HL-60/S4 treated with phorbol 12-myristate 13-acetate at 8.2 ng/mL for 4 days and 3 days (cell line): ENCODE results near the gene RNF44.
"Not testable (repeated sequence)": the region's sequence is repeated elsewhere in the genome, so short reads cannot be mapped to it uniquely, and the experiment has no call there.

Source experiments
- in situ Hi-C: fragments of 300-500 bp; cut with MboI; formaldehyde crosslinking; loops from 2 replicates; pipeline ENCODE4 v1.15.0; 2022; ENCODE audit warnings: low sequenced_read_pairs

The RNF44 gene

GRCh38 chr5:176521286-176521685 lies 15.9 kb downstream of the RNF44 start:
- in situ Hi-C loops: no loop called here

- in situ Hi-C loops: no loop called here
Observed at GRCh38 chr5:176519810-176520720, 17.1 kb downstream of the RNF44 start.

- in situ Hi-C loops: no loop called here
Observed at GRCh38 chr5:176517053-176517661, 20.0 kb downstream of the RNF44 start.

- in situ Hi-C loops: no loop called here
Observed at GRCh38 chr5:176515396-176515795, 21.8 kb downstream of the RNF44 start.

- in situ Hi-C loops: no loop called here
Observed at GRCh38 chr5:176514244-176514950, 22.8 kb downstream of the RNF44 start.

GRCh38 chr5:176513788-176514187 lies 23.4 kb downstream of the RNF44 start:
- in situ Hi-C loops: no loop called here

GRCh38 chr5:176508603-176509002 lies 28.6 kb downstream of the RNF44 start:
- in situ Hi-C loops: no loop called here

GRCh38 chr5:176507911-176508310 lies 29.3 kb downstream of the RNF44 start:
- in situ Hi-C loops: no loop called here

GRCh38 chr5:176503496-176503895 lies 33.7 kb downstream of the RNF44 start:
- in situ Hi-C loops: no loop called here

- in situ Hi-C loops: no loop called here
Observed at GRCh38 chr5:176501333-176501732, 35.9 kb downstream of the RNF44 start.

- in situ Hi-C loops: no loop called here
Observed at GRCh38 chr5:176500511-176500910, 36.7 kb downstream of the RNF44 start.

- in situ Hi-C loops: no loop called here
Observed at GRCh38 chr5:176499273-176499672, 37.9 kb downstream of the RNF44 start.

GRCh38 chr5:176497852-176498251 lies 39.4 kb downstream of the RNF44 start:
- in situ Hi-C loops: no loop called here

GRCh38 chr5:176492431-176492830 lies 44.8 kb downstream of the RNF44 start:
- in situ Hi-C loops: no loop called here

GRCh38 chr5:176491901-176492300 lies 45.3 kb downstream of the RNF44 start:
- in situ Hi-C loops: no loop called here

GRCh38 chr5:176491101-176491502 lies 46.1 kb downstream of the RNF44 start:
- in situ Hi-C loops: no loop called here

- in situ Hi-C loops: no loop called here
Observed at GRCh38 chr5:176490301-176490700, 46.9 kb downstream of the RNF44 start.

GRCh38 chr5:176489077-176489476 lies 48.1 kb downstream of the RNF44 start:
- in situ Hi-C loops: no loop called here

- in situ Hi-C loops: not testable (repeated sequence)
Observed at GRCh38 chr5:176487160-176487559, 50.0 kb downstream of the RNF44 start.

GRCh38 chr5:176486189-176486757 lies 50.9 kb downstream of the RNF44 start:
- in situ Hi-C loops: no loop called here

- in situ Hi-C loops: no loop called here
Observed at GRCh38 chr5:176485176-176485575, 52.0 kb downstream of the RNF44 start.
